ELF-1 (cell line): ENCODE data around the gene COBL.

Experiments
- DNase-seq: peaks from one replicate; pipeline ENCODE4 v3.0.0-alpha.2; 2016; ENCODE audit warnings: low read depth, low spot score

COBL gene

GRCh38 chr7:51316666-51317581 lies at the start of gene COBL:
COBL (minus strand) TSS chr7:51316809; CDS start chr7:51316633, 176 bp downstream.
- peak; percentile 68 for DNase-seq

GRCh38 chr7:51366172-51366728 lies 49.6 kb upstream of the COBL start:
- no peak for DNase-seq

GRCh38 chr7:51357821-51358220 lies 41.2 kb upstream of the COBL start:
- no peak for DNase-seq

GRCh38 chr7:51356849-51357516 lies 40.4 kb upstream of the COBL start:
- peak; percentile 36 for DNase-seq

- no peak for DNase-seq
These were observed 38.3 kb upstream of the COBL start for GRCh38 chr7:51354897-51355296.

- no peak for DNase-seq
These were observed 37.8 kb upstream of the COBL start for GRCh38 chr7:51354434-51354833.

GRCh38 chr7:51352174-51353100 lies 35.8 kb upstream of the COBL start:
- no peak for DNase-seq

GRCh38 chr7:51351661-51352060 lies 35.1 kb upstream of the COBL start:
- no peak for DNase-seq

GRCh38 chr7:51350546-51350896 lies 33.9 kb upstream of the COBL start:
- DNase-seq = no peak

- no peak for DNase-seq
These were observed 33.4 kb upstream of the COBL start for GRCh38 chr7:51349820-51350545.

- DNase-seq = no peak
These were observed 29.5 kb upstream of the COBL start for GRCh38 chr7:51346126-51346525.

GRCh38 chr7:51344406-51345138 lies 28.0 kb upstream of the COBL start:
- DNase-seq = no peak

- no peak for DNase-seq
These were observed 24.3 kb upstream of the COBL start for GRCh38 chr7:51340936-51341335.

GRCh38 chr7:51340029-51340838 lies 23.6 kb upstream of the COBL start:
- DNase-seq = no peak

GRCh38 chr7:51335057-51335456 lies 18.4 kb upstream of the COBL start:
- DNase-seq = no peak

- DNase-seq = no peak
These were observed 13.2 kb upstream of the COBL start for GRCh38 chr7:51329696-51330263.

- DNase-seq = no peak
These were observed 11.8 kb upstream of the COBL start for GRCh38 chr7:51328351-51328801.

- DNase-seq = peak; percentile 84
These were observed 10.7 kb upstream of the COBL start for GRCh38 chr7:51327287-51327717.
